HG03521 (cell line): Measurements from ENCODE around the gene COX4I1.

Experiments used
- ATAC-seq: cut with Tn5 transposase; IDR thresholded peaks from one replicate; pipeline ENCODE4 v1.9.1; 2021; ENCODE audit warnings: mild to moderate bottlenecking, moderate library complexity; ENCODE audit not compliant: unreplicated experiment

The COX4I1 gene

GRCh38 chr16:85799497-85800320 lies at the start of gene COX4I1, which contains the start of gene EMC8:
Gene COX4I1 (plus strand): TSS chr16:85799695. CDS start chr16:85801206, 1,511 bp downstream.
Gene EMC8 (minus strand): TSS chr16:85799544. CDS start chr16:85799295, 249 bp downstream.
- ATAC-seq: peak; percentile 79

GRCh38 chr16:85749771-85750145 lies 49.7 kb upstream of the COX4I1 start:
- ATAC-seq: no peak

- ATAC-seq: no peak
Measured at GRCh38 chr16:85750146-85750826, 49.2 kb upstream of the COX4I1 start.

- ATAC-seq: no peak
Measured at GRCh38 chr16:85750827-85751697, 48.4 kb upstream of the COX4I1 start, which contains the start of gene C16orf74. Gene C16orf74 (minus strand): TSS chr16:85751096. CDS start chr16:85735217, 15,879 bp downstream.

- ATAC-seq: no peak
Measured at GRCh38 chr16:85751698-85752501, 47.6 kb upstream of the COX4I1 start.

GRCh38 chr16:85752511-85753420 lies 46.7 kb upstream of the COX4I1 start:
- no peak for ATAC-seq

GRCh38 chr16:85753559-85753958 lies 45.9 kb upstream of the COX4I1 start:
- ATAC-seq: no peak

GRCh38 chr16:85753976-85754375 lies 45.5 kb upstream of the COX4I1 start:
- ATAC-seq: no peak

- ATAC-seq: no peak
Measured at GRCh38 chr16:85754413-85754812, 45.1 kb upstream of the COX4I1 start.

GRCh38 chr16:85755929-85756768 lies 43.3 kb upstream of the COX4I1 start:
- ATAC-seq: peak; percentile 38

GRCh38 chr16:85757341-85757822 lies 42.1 kb upstream of the COX4I1 start:
- no peak for ATAC-seq

- ATAC-seq: no peak
Measured at GRCh38 chr16:85759136-85759535, 40.4 kb upstream of the COX4I1 start.

GRCh38 chr16:85759631-85760419 lies 39.7 kb upstream of the COX4I1 start:
- ATAC-seq: no peak

- no peak for ATAC-seq
Measured at GRCh38 chr16:85761861-85762260, 37.6 kb upstream of the COX4I1 start.

GRCh38 chr16:85762970-85763369 lies 36.5 kb upstream of the COX4I1 start:
- ATAC-seq: no peak

GRCh38 chr16:85763616-85764015 lies 35.9 kb upstream of the COX4I1 start:
- no peak for ATAC-seq

- no peak for ATAC-seq
Measured at GRCh38 chr16:85765211-85765610, 34.3 kb upstream of the COX4I1 start.
